Right atrium auricular region (tissue), 2 donors: Measurements from ENCODE around the gene CYP8B1. TPM values are rescaled to one million over a fixed set of nuclear protein-coding genes. Genes with fewer than 3 reads are reported as not detected.

ENCODE experiments used
- DNase-seq: peaks from one replicate; pipeline ENCODE4 v3.0.0-alpha.2; 2019; ENCODE audit warnings: low spot score
- H3K27ac ChIP-seq, 2 donors: fragments of 200-600 bp; sonication (generic); 1 replicate in 1 of 2; 2 replicates in 1 of 2; pipeline ENCODE4 v1.5.1; 2016 to 2019
- H3K27me3 ChIP-seq, 2 donors: fragments of 200-600 bp; sonication (generic); one replicate each; pipeline versions ENCODE4 v1.5.1 to v1.6.0; 2017 to 2019
- H3K36me3 ChIP-seq: fragments of 200-600 bp; sonication (generic); one replicate; pipeline ENCODE4 v1.5.1; 2016
- H3K4me1 ChIP-seq, 2 donors: fragments of 200-600 bp; sonication (generic); one replicate each; pipeline versions ENCODE4 v1.5.1 to v1.6.0; 2017 to 2019
- H3K4me3 ChIP-seq, 2 donors: fragments of 200-600 bp; sonication (generic); 1 replicate in 1 of 2; 2 replicates in 1 of 2; pipeline ENCODE4 v1.5.1; 2017 to 2019; ENCODE audit warnings: mild to moderate bottlenecking in 1 of 2, moderate library complexity in 1 of 2
- H3K9me3 ChIP-seq, 2 donors: fragments of 200-600 bp; sonication (generic); one replicate each; pipeline ENCODE4 v1.5.1; 2019
- CTCF ChIP-seq, 2 donors: fragments of 200-600 bp; sonication (generic); IDR thresholded peaks; one replicate each; pipeline ENCODE4 v1.5.1; 2019; ENCODE audit warnings: antibody characterized with exemption in 2 of 2
- total RNA-seq, 2 donors: library from RNA; depleted of rRNA; stranded (reverse); fragments of >200 nt; gene quantifications; one replicate each; pipeline ENCODE4 v1.1.0, GENCODE V29; 2016

Gene CYP8B1
- total RNA-seq, 2 donors from 2014 or later: not detected

GRCh38 chr3:42849017-42849416, 26.7 kb downstream of the CYP8B1 start:
- Histone ChIP-seq H3K4me1 (peaks cover 0 to 30% of the 10 kb centered on the region in 2 donors), H3K36me3 (no peaks in the 10 kb centered on the region)

GRCh38 chr3:42847731-42848130, 27.9 kb downstream of the CYP8B1 start:
- Histone ChIP-seq H3K27me3 (no peaks in the 10 kb centered on the region), H3K9me3 (no peaks in the 10 kb centered on the region), H3K36me3 (no peaks in the 10 kb centered on the region), H3K4me3 (no peak overlapping the region), H3K4me1 (peaks cover 0 to 40% of the 10 kb centered on the region in 2 donors), H3K27ac (peak overlapping the region; percentile 41 to 81)
- no peak for TF ChIP-seq CTCF (IDR thresholded peaks at IDR 0.05)
- DNase-seq: no peak

More at GRCh38 chr3:42849017-42849416, 26.7 kb downstream of the CYP8B1 start:
- no peak for DNase-seq
- Histone ChIP-seq H3K27me3 (no peaks in the 10 kb centered on the region), H3K9me3 (no peaks in the 10 kb centered on the region), H3K4me3 (no peak overlapping the region), H3K27ac (no peak overlapping the region)
- TF ChIP-seq CTCF (IDR thresholded peaks at IDR 0.05): no peak

GRCh38 chr3:42846685-42847522, 28.8 kb downstream of the CYP8B1 start:
- Histone ChIP-seq H3K27ac (peak overlapping the region; percentile 41 to 81), H3K36me3 (no peaks in the 10 kb centered on the region), H3K4me1 (peaks cover 0 to 48% of the 10 kb centered on the region in 2 donors), H3K4me3 (no peak overlapping the region), H3K27me3 (no peaks in the 10 kb centered on the region), H3K9me3 (no peaks in the 10 kb centered on the region)
- DNase-seq: no peak
- no peak for TF ChIP-seq CTCF (IDR thresholded peaks at IDR 0.05)

GRCh38 chr3:42844815-42845214, 30.9 kb downstream of the CYP8B1 start:
- Histone ChIP-seq H3K4me1 (peaks cover 0 to 62% of the 10 kb centered on the region in 2 donors), H3K27ac (peak overlapping the region; percentile 54 to 81), H3K36me3 (no peaks in the 10 kb centered on the region), H3K27me3 (no peaks in the 10 kb centered on the region), H3K9me3 (no peaks in the 10 kb centered on the region), H3K4me3 (no peak overlapping the region)
- no peak for TF ChIP-seq CTCF (IDR thresholded peaks at IDR 0.05)
- no peak for DNase-seq

- DNase-seq: no peak
These were observed 31.3 kb downstream of the CYP8B1 start for GRCh38 chr3:42844412-42844713.

More at GRCh38 chr3:42844412-42844713, 31.3 kb downstream of the CYP8B1 start:
- Histone ChIP-seq H3K9me3 (no peaks in the 10 kb centered on the region), H3K4me1 (peaks cover 0 to 62% of the 10 kb centered on the region in 2 donors), H3K27me3 (no peaks in the 10 kb centered on the region), H3K27ac (peak overlapping the region; percentile 54 to 81), H3K36me3 (no peaks in the 10 kb centered on the region), H3K4me3 (no peak overlapping the region)
- no peak for TF ChIP-seq CTCF (IDR thresholded peaks at IDR 0.05)
